GM21381 (cell line): ENCODE measurements around the gene ALDH3A2.
"Not testable (repeated sequence)": the region's sequence is repeated elsewhere in the genome, so short reads cannot be mapped to it uniquely, and the experiment has no call there.

Source experiments
- ATAC-seq: cut with Tn5 transposase; IDR thresholded peaks from one replicate; pipeline ENCODE4 v1.9.1; 2021; ENCODE audit warnings: mild to moderate bottlenecking, moderate library complexity; ENCODE audit not compliant: unreplicated experiment

ALDH3A2 gene

GRCh38 chr17:19677736-19678379 lies 29.3 kb downstream of the ALDH3A2 start:
- ATAC-seq: no peak

GRCh38 chr17:19678581-19679453 lies 30.3 kb downstream of the ALDH3A2 start:
- ATAC-seq: no peak

- ATAC-seq: no peak
These were observed 34.6 kb downstream of the ALDH3A2 start for GRCh38 chr17:19683117-19683516.

- not testable (repeated sequence) for ATAC-seq
These were observed 36.5 kb downstream of the ALDH3A2 start for GRCh38 chr17:19684909-19685580.

- ATAC-seq: no peak
These were observed 38.0 kb downstream of the ALDH3A2 start for GRCh38 chr17:19686400-19687090.

GRCh38 chr17:19702217-19702641 lies 53.7 kb downstream of the ALDH3A2 start:
- ATAC-seq: no peak

- no peak for ATAC-seq
These were observed 54.7 kb downstream of the ALDH3A2 start for GRCh38 chr17:19703106-19703827.

- ATAC-seq: no peak
These were observed 55.5 kb downstream of the ALDH3A2 start for GRCh38 chr17:19703828-19704613.

GRCh38 chr17:19705201-19705600 lies 56.6 kb downstream of the ALDH3A2 start:
- ATAC-seq: no peak

- no peak for ATAC-seq
These were observed 57.5 kb downstream of the ALDH3A2 start for GRCh38 chr17:19705771-19706770.

- ATAC-seq: no peak
These were observed 58.5 kb downstream of the ALDH3A2 start for GRCh38 chr17:19706791-19707727.

- no peak for ATAC-seq
These were observed 59.2 kb downstream of the ALDH3A2 start for GRCh38 chr17:19707728-19708221.

GRCh38 chr17:19708431-19709175 lies 60.1 kb downstream of the ALDH3A2 start:
- ATAC-seq: no peak

- no peak for ATAC-seq
These were observed 61.3 kb downstream of the ALDH3A2 start for GRCh38 chr17:19709841-19710240.

- no peak for ATAC-seq
These were observed 64.0 kb downstream of the ALDH3A2 start for GRCh38 chr17:19712436-19713004.

- ATAC-seq: no peak
These were observed 64.9 kb downstream of the ALDH3A2 start for GRCh38 chr17:19713462-19713861.
